Neutrophil (primary cell): Measurements from ENCODE around the gene SIRPG.

Experiments
- H3K27ac ChIP-seq: fragments of 200-600 bp; sonication (generic); 2 replicates; pipeline ENCODE4 v1.5.1; 2016; ENCODE audit warnings: mild to moderate bottlenecking, moderate library complexity
- H3K27me3 ChIP-seq: fragments of 200-600 bp; sonication (generic); 2 replicates; pipeline ENCODE4 v1.6.0; 2016; ENCODE audit warnings: mild to moderate bottlenecking
- H3K36me3 ChIP-seq: fragments of 200-600 bp; sonication (generic); 2 replicates; pipeline ENCODE4 v1.5.1; 2017
- H3K4me1 ChIP-seq, 2 experiments: fragments of 200-600 bp in 1 of 2; sonication (generic) in 1 of 2; 1 replicate in 1 of 2; 2 replicates in 1 of 2; pipeline versions ENCODE4 v1.5.1 to v1.6.1; 2013 to 2016; ENCODE audit warnings: low read depth in 1 of 2, low read length in 1 of 2, mild to moderate bottlenecking in 1 of 2, moderate library complexity in 1 of 2; ENCODE audit not compliant: control insufficient read depth in 1 of 2, insufficient read depth in 1 of 2
- H3K4me3 ChIP-seq, 2 experiments: fragments of 200-600 bp in 1 of 2; sonication (generic) in 1 of 2; 1 replicate in 1 of 2; 2 replicates in 1 of 2; pipeline ENCODE4 v1.5.1; 2013 to 2016; ENCODE audit warnings: low read depth in 1 of 2, low read length in 1 of 2, mild to moderate bottlenecking in 1 of 2, moderate library complexity in 1 of 2
- H3K9me3 ChIP-seq: fragments of 200-600 bp; sonication (generic); 2 replicates; pipeline ENCODE4 v1.5.1; 2016
- TF ChIP-seq, protein P1 (sequence below): fragments of 200-600 bp; sonication (generic); IDR thresholded peaks from 2 replicates; pipeline ENCODE4 v1.5.1; 2016; ENCODE audit warnings: antibody characterized with exemption

Gene SIRPG

DNA sequence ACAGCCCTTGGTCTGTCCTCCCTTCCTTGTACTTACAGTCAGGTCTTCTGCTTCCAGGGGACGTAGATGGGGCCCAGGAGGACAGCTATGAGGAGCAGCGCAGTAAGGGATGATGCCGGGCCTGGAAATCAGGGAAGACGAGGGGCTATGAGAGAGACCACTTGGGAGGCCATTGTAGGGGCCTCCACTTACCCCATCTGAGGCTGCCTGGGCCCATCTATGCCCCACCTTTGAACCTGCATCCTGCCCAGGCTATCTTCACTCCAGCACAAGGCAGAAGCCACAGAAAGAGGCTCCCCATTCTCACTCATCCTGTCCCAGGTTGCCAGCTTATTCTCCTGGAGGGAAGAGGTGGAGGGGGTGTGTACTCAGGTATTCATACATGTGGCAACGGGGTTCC is 27.4 kb downstream of the SIRPG start:
- no peak overlapping the region for H3K4me3 ChIP-seq
- peaks cover 42 to 54% of the 10 kb centered on the region in 2 experiments for H3K4me1 ChIP-seq
- peak overlapping the region; percentile 77 for H3K27ac ChIP-seq
- H3K27me3 ChIP-seq = no peaks in the 10 kb centered on the region
- TF ChIP-seq, protein P1, sequence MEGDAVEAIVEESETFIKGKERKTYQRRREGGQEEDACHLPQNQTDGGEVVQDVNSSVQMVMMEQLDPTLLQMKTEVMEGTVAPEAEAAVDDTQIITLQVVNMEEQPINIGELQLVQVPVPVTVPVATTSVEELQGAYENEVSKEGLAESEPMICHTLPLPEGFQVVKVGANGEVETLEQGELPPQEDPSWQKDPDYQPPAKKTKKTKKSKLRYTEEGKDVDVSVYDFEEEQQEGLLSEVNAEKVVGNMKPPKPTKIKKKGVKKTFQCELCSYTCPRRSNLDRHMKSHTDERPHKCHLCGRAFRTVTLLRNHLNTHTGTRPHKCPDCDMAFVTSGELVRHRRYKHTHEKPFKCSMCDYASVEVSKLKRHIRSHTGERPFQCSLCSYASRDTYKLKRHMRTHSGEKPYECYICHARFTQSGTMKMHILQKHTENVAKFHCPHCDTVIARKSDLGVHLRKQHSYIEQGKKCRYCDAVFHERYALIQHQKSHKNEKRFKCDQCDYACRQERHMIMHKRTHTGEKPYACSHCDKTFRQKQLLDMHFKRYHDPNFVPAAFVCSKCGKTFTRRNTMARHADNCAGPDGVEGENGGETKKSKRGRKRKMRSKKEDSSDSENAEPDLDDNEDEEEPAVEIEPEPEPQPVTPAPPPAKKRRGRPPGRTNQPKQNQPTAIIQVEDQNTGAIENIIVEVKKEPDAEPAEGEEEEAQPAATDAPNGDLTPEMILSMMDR = no peak
- no peaks in the 10 kb centered on the region for H3K9me3 ChIP-seq
- H3K36me3 ChIP-seq = no peaks in the 10 kb centered on the region

DNA sequence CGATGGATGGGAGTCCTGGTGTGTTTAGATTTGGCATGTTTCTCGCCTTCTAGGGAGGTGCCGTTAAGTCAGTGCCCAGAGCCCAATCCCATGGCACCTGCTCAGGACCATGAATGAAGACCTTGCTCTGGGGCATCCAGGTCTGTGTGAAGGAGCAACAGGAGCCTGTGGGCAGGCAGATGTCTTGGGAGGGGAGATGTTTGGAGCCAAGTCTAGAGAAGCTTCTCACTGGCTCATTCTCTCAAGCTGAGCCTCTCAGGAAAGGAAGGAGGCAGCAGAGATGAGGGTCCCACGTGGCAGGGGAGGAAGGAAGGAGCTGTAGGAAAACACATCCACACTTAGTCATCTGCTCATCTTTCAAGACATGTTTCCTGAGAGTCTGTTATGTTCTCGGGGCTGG is 28.3 kb downstream of the SIRPG start:
- Histone ChIP-seq H3K36me3 (no peaks in the 10 kb centered on the region), H3K9me3 (no peaks in the 10 kb centered on the region), H3K27me3 (no peaks in the 10 kb centered on the region), H3K27ac (peak overlapping the region; percentile 77), H3K4me1 (peaks cover 50 to 62% of the 10 kb centered on the region in 2 experiments), H3K4me3 (no peak overlapping the region)
- TF ChIP-seq, protein P1 = no peak

DNA sequence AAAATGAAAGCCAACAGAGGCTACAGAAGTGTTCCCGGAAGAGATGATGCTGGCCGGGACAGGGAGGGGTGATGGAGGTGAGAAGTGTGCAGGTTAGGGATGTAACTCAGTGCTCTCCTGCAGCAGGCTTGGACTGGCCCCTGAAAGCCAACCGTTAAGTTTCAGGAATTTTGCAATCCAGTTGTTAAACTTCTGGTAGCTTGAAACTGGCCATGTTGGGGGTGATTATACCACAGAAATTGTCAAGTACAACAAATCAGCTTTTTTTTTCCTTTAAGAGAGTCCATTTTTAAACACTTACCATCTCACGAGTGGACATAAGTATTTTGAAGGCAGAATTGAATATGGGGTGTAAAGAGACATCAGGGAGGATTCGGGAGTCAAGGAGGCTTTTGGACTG is 29.0 kb downstream of the SIRPG start:
- TF ChIP-seq, protein P1 = no peak
- Histone ChIP-seq H3K4me1 (peaks cover 57 to 69% of the 10 kb centered on the region in 2 experiments), H3K27me3 (no peaks in the 10 kb centered on the region), H3K27ac (peak overlapping the region; percentile 77), H3K9me3 (no peaks in the 10 kb centered on the region), H3K4me3 (no peak overlapping the region), H3K36me3 (no peaks in the 10 kb centered on the region)

DNA sequence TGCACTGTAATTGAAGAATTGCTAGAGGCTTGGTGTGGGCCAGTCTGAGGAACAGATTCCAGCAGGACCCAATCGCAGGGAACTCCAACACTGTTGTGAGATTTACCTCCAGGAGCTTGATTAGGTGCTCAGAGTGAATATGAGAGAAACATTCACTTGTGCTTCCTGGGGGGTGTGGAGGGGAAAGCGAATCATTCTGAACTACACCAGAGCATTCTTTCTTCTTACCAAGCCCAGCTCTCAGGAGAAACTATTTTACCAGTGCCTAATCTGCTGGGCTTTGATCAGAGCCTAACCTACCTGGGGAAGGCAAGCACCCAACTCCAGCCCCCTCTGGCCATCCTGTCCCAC is 30.4 kb downstream of the SIRPG start:
- Histone ChIP-seq H3K9me3 (no peaks in the 10 kb centered on the region), H3K27ac (peak overlapping the region; percentile 77), H3K36me3 (no peaks in the 10 kb centered on the region), H3K4me3 (no peak overlapping the region), H3K27me3 (no peaks in the 10 kb centered on the region), H3K4me1 (peaks cover 72 to 81% of the 10 kb centered on the region in 2 experiments)
- TF ChIP-seq, protein P1 = no peak

DNA sequence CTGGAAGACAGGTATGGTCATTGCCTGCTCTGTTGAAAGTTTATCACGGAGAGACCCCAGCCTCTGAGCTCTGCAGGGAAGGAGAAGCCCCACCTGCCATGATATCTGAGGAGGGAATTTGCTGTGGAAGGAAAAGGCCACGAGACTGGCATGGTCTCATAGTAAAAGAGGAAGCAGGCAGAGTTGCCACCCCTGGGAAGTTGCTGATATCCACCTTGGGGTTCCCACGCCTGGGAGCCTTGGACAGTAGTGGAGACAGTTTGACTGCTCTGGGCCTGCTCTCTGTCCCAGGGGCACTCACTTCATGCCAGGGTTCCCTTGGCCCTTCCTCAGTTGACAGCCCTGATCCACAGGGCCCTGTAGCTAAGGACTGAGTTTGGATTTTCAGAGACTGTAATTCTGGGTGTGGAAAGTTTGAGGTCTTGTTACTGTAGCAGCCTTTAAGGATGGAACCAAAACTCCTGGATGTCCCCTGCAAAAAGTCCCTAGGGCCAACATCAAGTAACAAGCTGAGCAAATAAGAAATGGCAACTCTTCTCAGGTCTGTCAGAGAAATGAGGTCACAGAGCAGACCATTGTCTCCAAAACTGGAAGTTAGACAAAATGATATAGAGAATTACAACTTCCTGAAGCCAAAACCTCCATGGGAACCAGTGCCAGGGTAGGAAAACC is 30.9 kb downstream of the SIRPG start:
- Histone ChIP-seq H3K27me3 (no peaks in the 10 kb centered on the region), H3K4me1 (peaks cover 74 to 81% of the 10 kb centered on the region in 2 experiments), H3K9me3 (no peaks in the 10 kb centered on the region), H3K4me3 (no peak overlapping the region), H3K36me3 (no peaks in the 10 kb centered on the region), H3K27ac (peak overlapping the region; percentile 77)
- TF ChIP-seq, protein P1 = no peak
